Upper lobe of left lung (tissue), 6 donors: ENCODE measurements around the gene TRIM16. TPM values are rescaled to one million over a fixed set of nuclear protein-coding genes. Genes with fewer than 3 reads are reported as not detected.
A peak's percentile ranks its signal among the peaks of the same experiment; 100 is the strongest.
"Not testable (repeated sequence)": the region's sequence is repeated elsewhere in the genome, so short reads cannot be mapped to it uniquely, and the experiment has no call there.

Source experiments
- ATAC-seq, 2 donors: fragments of 200-7000 bp; cut with Tn5 transposase; one replicate each; pipeline ENCODE4 v1.9.1; 2022; ENCODE audit warnings: mild to moderate bottlenecking in 2 of 2, moderate library complexity in 2 of 2; ENCODE audit not compliant: low FRiP score in 2 of 2
- DNase-seq, 2 donors: peaks; one replicate each; pipeline ENCODE4 v3.0.0-alpha.2; 2019 to 2020
- H3K27ac ChIP-seq, 4 donors: fragments of 200-600 bp; sonication (generic); one replicate each; pipeline ENCODE4 v1.5.1; 2016 to 2019
- H3K27me3 ChIP-seq, 4 donors: fragments of 200-600 bp; sonication (generic); one replicate each; pipeline ENCODE4 v1.5.1; 2017 to 2019
- H3K36me3 ChIP-seq, 4 donors: fragments of 200-600 bp; sonication (generic); one replicate each; pipeline ENCODE4 v1.5.1; 2016 to 2019
- H3K4me1 ChIP-seq, 4 donors: fragments of 200-600 bp; sonication (generic); one replicate each; pipeline ENCODE4 v1.5.1; 2018 to 2019
- H3K4me3 ChIP-seq, 4 donors: fragments of 200-600 bp; sonication (generic); one replicate each; pipeline ENCODE4 v1.5.1; 2017 to 2019; ENCODE audit warnings: mild to moderate bottlenecking in 2 of 4, moderate library complexity in 1 of 4
- H3K9me3 ChIP-seq, 4 donors: fragments of 200-600 bp; sonication (generic); one replicate each; pipeline ENCODE4 v1.5.1; 2018 to 2019
- CTCF ChIP-seq, 6 experiments: fragments of 450-650 bp in 4 of 6; fragments of 200-600 bp in 2 of 6; sonication (generic) in 2 of 6; IDR thresholded peaks; one replicate each; pipeline ENCODE4 v1.5.1; 2016 to 2019; ENCODE audit warnings: antibody characterized with exemption in 6 of 6
- EP300 ChIP-seq, 4 donors: sonication (generic); formaldehyde crosslinking; IDR thresholded peaks; one replicate each; pipeline ENCODE4 v1.5.1; 2017; ENCODE audit warnings: antibody characterized with exemption in 4 of 4, control low read depth in 2 of 4
- POLR2A ChIP-seq, 4 donors: fragments of 450-650 bp; IDR thresholded peaks; one replicate each; pipeline ENCODE4 v1.5.1; 2016 to 2017; ENCODE audit warnings: antibody characterized with exemption in 4 of 4, mild to moderate bottlenecking in 2 of 4
- POLR2AphosphoS5 ChIP-seq, 2 donors: sonication (generic); formaldehyde crosslinking; IDR thresholded peaks; one replicate each; pipeline ENCODE4 v1.5.1; 2017; ENCODE audit warnings: antibody characterized with exemption in 2 of 2
- WGBS, 2 donors: methylation state at CpG; one replicate each; pipeline ENCODE4 v1.1.5; 2017 to 2018; 5-methylcytosine and 5-hydroxymethylcytosine counted together
- total RNA-seq, 6 donors: library from RNA; depleted of rRNA in 4 of 6; stranded (reverse); fragments of >200 nt in 4 of 6; gene quantifications; one replicate each; pipeline versions ENCODE4 v1.1.0 to v1.2.1, GENCODE V29; 2016 to 2021
- donor health status: DM: no; HTN: no; CAD: no; lungs with moderate emphysema.
- donor health status: DM: no; HTN: yes; CAD: no; lungs with severe emphysema.

Gene TRIM16
- total RNA-seq, 6 donors from 2014 or later, result 15.7 to 63.2 (median 27.5) TPM

- peak in 2 of 6 experiments; percentile 6 to 22 for TF ChIP-seq CTCF (IDR thresholded peaks at IDR 0.05)
- peak in 1 of 4 donors; percentile 36 for TF ChIP-seq POLR2A (IDR thresholded peaks at IDR 0.05)
- TF ChIP-seq EP300 (IDR thresholded peaks at IDR 0.05), result no peak
- no peak for TF ChIP-seq POLR2AphosphoS5 (IDR thresholded peaks at IDR 0.05)
These were observed 33.1 kb downstream of the TRIM16 start for GRCh38 chr17:15650741-15651582.

GRCh38 chr17:15649861-15650421 is 34.2 kb downstream of the TRIM16 start:
- H3K9me3 ChIP-seq, result no peaks in the 10 kb centered on the region
- no peaks in the 10 kb centered on the region for H3K27me3 ChIP-seq
- ATAC-seq (no peak), DNase-seq (peak in 1 of 2 donors; percentile 72)
- H3K4me3 ChIP-seq, result peak overlapping the region in 3 of 4 donors; percentile 46 to 67 (median 59)
- TF ChIP-seq POLR2AphosphoS5 (IDR thresholded peaks at IDR 0.05) (peak; percentile 50 to 65), CTCF (IDR thresholded peaks at IDR 0.05) (no peak), EP300 (IDR thresholded peaks at IDR 0.05) (peak in 3 of 4 donors; percentile 23 to 81 (median 71)), POLR2A (IDR thresholded peaks at IDR 0.05) (no peak)
- peaks cover 16 to 39% (median 33%) of the 10 kb centered on the region in 4 donors for H3K4me1 ChIP-seq
- no peaks in the 10 kb centered on the region for H3K36me3 ChIP-seq
- WGBS, 2 donors, result 8 to 11% methylated on average over 6 of the region's 6 CpGs
- H3K27ac ChIP-seq, result peak overlapping the region; percentile 75 to 84 (median 80)

More at GRCh38 chr17:15650741-15651582, 33.1 kb downstream of the TRIM16 start:
- ATAC-seq, result peak in 1 of 2 donors; percentile 21
- Histone ChIP-seq H3K27me3 (no peaks in the 10 kb centered on the region), H3K9me3 (no peaks in the 10 kb centered on the region), H3K36me3 (no peaks in the 10 kb centered on the region), H3K4me3 (peak overlapping the region; percentile 4 to 67 (median 52)), H3K4me1 (peaks cover 8 to 33% (median 26%) of the 10 kb centered on the region in 4 donors), H3K27ac (peak overlapping the region; percentile 75 to 84 (median 80))
- 29 to 34% methylated on average over 9 to 14 of the region's 14 CpGs for WGBS, 2 donors
- DNase-seq, result no peak

DNA sequence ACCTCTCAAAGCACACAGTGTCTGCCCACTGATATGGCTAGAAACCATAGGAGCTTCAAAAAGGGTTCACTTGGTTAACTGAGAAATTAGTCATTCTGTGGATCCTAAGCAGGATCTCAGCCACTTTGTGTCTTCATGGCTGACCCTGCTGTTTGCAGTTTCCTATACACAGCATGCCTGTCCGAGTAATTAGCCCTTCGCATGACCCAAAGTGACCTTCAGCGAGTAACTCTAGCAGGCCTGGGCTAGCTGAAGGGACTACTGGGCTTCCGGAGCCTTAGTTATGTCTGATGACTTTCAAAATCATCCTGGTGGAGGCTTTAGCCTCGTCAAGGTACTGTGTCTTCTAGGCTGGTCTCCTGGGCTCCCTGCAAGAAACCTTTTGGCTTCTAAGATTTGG is 35.7 kb downstream of the TRIM16 start:
- Histone ChIP-seq H3K27ac (peak overlapping the region in 2 of 4 donors; percentile 36 to 84), H3K4me3 (peak overlapping the region in 2 of 4 donors; percentile 59 to 67), H3K9me3 (no peaks in the 10 kb centered on the region), H3K4me1 (peaks cover 16 to 39% (median 33%) of the 10 kb centered on the region in 4 donors), H3K27me3 (no peaks in the 10 kb centered on the region), H3K36me3 (no peaks in the 10 kb centered on the region)
- no peak for TF ChIP-seq POLR2AphosphoS5 (IDR thresholded peaks at IDR 0.05)
- TF ChIP-seq CTCF (IDR thresholded peaks at IDR 0.05), result no peak
- no peak for TF ChIP-seq EP300 (IDR thresholded peaks at IDR 0.05)
- no peak for TF ChIP-seq POLR2A (IDR thresholded peaks at IDR 0.05)
- 76 to 87% methylated on average over 4 to 5 of the region's 5 CpGs for whole genome bisulfite sequencing, 2 donors
- DNase-seq (no peak), ATAC-seq (no peak)

- not testable (repeated sequence) for H3K27me3 ChIP-seq, H3K36me3 ChIP-seq, DNase-seq, H3K4me3 ChIP-seq, H3K9me3 ChIP-seq
- peak in 1 of 2 donors; percentile 65 for ATAC-seq
- WGBS, 2 donors, result 29 to 44% methylated on average over 5 of the region's 5 CpGs
- H3K27ac ChIP-seq, result peak overlapping the region; percentile 48 to 75 (median 58)
- peaks cover 8 to 28% (median 25%) of the 10 kb centered on the region in 4 donors for H3K4me1 ChIP-seq
These were observed 38.2 kb downstream of the TRIM16 start for GRCh38 chr17:15645942-15646312.

DNA sequence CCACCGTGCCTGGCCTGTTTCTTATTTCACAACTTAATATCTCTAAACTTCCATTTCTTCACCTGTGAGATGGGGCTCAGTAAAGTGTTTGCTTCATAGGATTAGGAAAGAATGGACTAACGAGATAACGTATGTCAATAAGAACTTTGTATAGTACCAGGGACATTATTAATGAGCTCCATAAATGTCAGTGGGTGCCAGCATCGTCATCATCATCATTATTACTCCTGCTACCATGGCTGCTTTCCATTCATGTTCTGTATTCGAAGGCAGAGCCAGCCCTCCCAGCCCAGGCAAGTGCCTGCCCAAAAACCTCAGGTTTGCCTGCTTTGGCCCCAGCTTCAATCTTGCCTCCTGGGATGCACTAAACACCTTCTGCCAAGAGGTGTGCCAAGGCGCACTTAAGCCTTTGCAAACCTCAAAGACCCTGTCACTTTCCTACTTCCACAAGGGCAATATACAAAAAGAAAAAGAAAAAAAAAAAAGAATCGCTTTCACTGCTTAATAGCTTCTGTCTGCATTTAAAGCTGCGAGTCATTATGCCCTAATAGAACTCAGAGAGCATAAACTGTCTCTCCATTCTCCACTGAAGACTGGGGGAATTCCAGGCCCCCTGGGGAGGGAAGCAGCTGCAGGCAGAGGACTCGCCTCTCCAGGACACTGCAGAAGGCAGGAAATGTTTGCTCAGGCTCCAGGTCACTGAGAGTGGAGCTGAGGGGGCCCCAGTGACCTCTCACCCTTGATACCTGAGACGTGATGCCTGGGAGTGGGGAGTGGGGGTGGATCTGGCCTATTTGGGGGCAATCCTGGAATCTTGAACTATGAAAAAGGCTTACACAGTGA is 38.8 kb downstream of the TRIM16 start:
- WGBS, 2 donors, result 45 to 63% methylated on average over 7 to 10 of the region's 10 CpGs
- peak in 1 of 2 donors; percentile 31 for DNase-seq
- peaks cover 8 to 22% (median 19%) of the 10 kb centered on the region in 4 donors for H3K4me1 ChIP-seq
- H3K27me3 ChIP-seq, H3K36me3 ChIP-seq, H3K4me3 ChIP-seq, H3K9me3 ChIP-seq: not testable (repeated sequence)
- peak in 1 of 2 donors; percentile 31 for ATAC-seq
- peak overlapping the region; percentile 48 to 75 (median 58) for H3K27ac ChIP-seq

DNA sequence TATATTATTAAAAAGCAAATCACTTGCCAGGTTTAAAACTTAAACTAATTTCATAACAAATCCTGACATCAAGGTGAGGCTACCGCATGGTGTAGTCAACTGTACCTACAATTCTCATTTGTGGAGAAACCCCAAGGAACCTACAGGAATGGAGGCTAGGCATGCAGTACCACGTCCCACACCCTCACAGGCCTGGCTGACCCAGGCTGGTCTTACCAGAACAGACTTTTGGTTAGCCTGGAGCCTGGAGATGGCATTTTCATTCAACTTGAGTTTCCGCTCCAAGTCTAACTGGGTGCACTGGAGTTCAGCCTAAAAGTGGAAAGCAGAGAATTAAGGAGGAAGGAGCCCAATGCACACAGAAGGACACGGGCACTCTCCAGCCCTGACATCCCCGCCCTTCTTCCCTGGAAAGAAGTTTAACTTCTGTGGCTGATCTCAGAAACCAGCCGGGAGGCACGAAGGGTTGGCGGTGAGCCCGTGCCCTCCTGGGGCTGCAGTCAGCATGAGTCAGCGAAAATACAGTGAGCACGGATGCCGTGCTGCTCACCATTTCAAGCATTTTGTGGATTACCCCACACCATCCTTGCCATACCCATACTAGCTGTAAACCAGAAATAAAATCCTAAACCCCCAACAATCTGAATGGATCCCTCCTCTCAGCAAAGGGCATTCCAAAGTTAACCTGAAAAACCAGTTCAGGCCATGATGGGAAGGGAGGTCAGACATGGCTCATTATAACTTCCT is 41.4 kb downstream of the TRIM16 start:
- H3K36me3 ChIP-seq, H3K4me1 ChIP-seq, H3K27ac ChIP-seq, DNase-seq, H3K27me3 ChIP-seq, H3K4me3 ChIP-seq, H3K9me3 ChIP-seq: not testable (repeated sequence)
- 91% methylated on average over 1 of the region's 12 CpGs; no CpG with 5 or more reads in 1 of the 2 donors for WGBS, 2 donors
- peak; percentile 38 to 52 for ATAC-seq

DNA sequence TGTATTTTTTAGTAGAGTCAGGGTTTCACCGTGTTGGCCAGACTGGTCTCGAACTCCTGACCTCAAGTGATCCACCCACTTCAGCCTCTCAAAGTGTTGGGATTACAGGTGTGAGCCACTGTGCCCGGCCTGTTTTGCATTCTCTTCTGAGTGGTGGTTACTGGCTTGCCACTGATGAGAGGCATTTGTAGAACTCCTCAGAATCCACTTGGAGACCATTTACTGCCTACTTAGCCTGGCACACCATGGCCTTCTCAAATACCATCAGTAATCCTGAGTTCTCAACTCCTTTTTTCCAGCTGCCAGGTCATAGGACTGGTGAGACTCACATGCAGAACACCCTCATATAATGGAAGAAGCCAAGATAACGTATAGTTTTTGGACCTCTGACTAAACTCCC is 42.1 kb downstream of the TRIM16 start:
- not testable (repeated sequence) for H3K9me3 ChIP-seq, H3K27me3 ChIP-seq, H3K4me3 ChIP-seq, H3K27ac ChIP-seq, H3K36me3 ChIP-seq, H3K4me1 ChIP-seq, ATAC-seq
- DNase-seq, result peak in 1 of 2 donors; percentile 45
- WGBS, 2 donors, result 67 to 82% methylated on average over 1 to 3 of the region's 4 CpGs

DNA sequence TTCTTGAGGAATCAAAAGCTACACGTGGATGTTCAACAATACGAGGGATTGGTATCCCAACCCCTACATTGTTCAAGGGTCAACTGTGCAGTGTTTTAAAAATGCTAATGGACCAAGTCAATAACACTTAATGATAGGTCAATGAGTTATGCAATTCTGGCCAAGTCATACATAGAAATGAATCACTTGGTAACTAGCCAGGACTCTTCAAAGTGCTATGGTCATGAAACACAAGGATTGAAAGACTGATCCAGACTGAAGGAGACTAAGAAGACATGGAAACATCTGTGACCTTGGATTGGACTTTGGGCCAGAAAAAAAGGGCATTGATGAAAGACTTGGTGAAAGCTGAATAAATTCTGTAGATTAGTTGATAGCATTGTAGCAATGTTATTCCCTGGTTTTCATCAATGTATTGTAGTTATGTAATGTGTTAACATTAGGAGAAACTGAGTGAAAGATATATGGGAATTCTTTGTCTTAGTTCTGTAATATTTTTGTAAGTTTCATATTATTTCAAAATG is 53.1 kb downstream of the TRIM16 start:
- not testable (repeated sequence) for ATAC-seq, DNase-seq, H3K4me1 ChIP-seq, H3K27me3 ChIP-seq, H3K9me3 ChIP-seq, H3K27ac ChIP-seq, H3K4me3 ChIP-seq
- WGBS, 2 donors, result 45 to 84% methylated on average over 2 of the region's 2 CpGs
- peaks cover 0 to 18% (median 8%) of the 10 kb centered on the region in 4 donors for H3K36me3 ChIP-seq
